Activated naive CD8-positive, alpha-beta T cell treated with anti-CD3 and anti-CD28 coated beads, Interleukin-2, amount 50 U/mL, for 24 hours (primary cell): Measurements from ENCODE around the gene CA10.

Source experiments
- ATAC-seq: fragments of 150-1000 bp; cut with Tn5 transposase; one replicate; pipeline ENCODE4 v1.10.0; 2021
- DNase-seq: peaks from one replicate; pipeline ENCODE4 v3.0.0; 2021
- H3K27ac Mint-ChIP-seq: one replicate; pipeline ENCODE4 v1.8.0; 2021; ENCODE audit warnings: mild to moderate bottlenecking, mixed read lengths
- H3K27me3 Mint-ChIP-seq: one replicate; pipeline ENCODE4 v1.8.0; 2021; ENCODE audit warnings: mixed read lengths
- H3K36me3 Mint-ChIP-seq: one replicate; pipeline ENCODE4 v1.8.0; 2021; ENCODE audit warnings: low read depth, mixed read lengths
- H3K4me1 Mint-ChIP-seq: one replicate; pipeline ENCODE4 v1.8.0; 2021; ENCODE audit warnings: mixed read lengths
- H3K4me3 Mint-ChIP-seq: one replicate; pipeline ENCODE4 v1.8.0; 2021; ENCODE audit warnings: mild to moderate bottlenecking, moderate library complexity, mixed read lengths
- H3K9me3 Mint-ChIP-seq: one replicate; pipeline ENCODE4 v1.8.0; 2021; ENCODE audit warnings: mixed read lengths

Gene CA10

DNA sequence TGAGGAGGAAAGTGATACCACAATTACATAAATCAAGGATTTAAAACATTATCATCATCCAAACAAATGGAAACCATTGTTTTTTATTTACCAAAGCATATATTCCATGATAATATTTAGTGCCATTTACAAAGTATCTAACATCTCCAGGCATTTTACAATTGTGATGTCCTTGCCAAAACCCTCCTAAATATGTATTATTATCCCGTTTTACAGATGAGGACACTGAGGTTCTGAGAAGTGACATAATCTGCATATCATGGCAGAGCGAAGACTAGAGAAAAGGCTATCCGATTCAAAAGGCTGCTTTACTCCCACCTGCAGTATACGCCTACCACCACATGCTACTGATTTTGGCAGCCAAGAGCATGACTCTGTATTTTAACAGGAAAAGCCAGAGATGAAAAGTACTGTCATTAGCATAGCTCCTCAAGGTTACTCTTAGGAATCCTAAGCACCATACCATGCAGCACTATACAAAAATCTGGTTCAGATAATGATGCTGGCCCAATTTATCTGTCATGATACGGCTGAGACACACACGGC, 301.4 kb downstream of the CA10 start:
- H3K9me3 Mint-ChIP-seq = no peaks in the 10 kb centered on the region
- no peak overlapping the region for H3K4me3 Mint-ChIP-seq
- H3K4me1 Mint-ChIP-seq = no peaks in the 10 kb centered on the region
- H3K36me3 Mint-ChIP-seq = no peaks in the 10 kb centered on the region
- no peak overlapping the region for H3K27ac Mint-ChIP-seq
- ATAC-seq (no peak), DNase-seq (no peak)
- H3K27me3 Mint-ChIP-seq = peaks cover 4% of the 10 kb centered on the region

DNA sequence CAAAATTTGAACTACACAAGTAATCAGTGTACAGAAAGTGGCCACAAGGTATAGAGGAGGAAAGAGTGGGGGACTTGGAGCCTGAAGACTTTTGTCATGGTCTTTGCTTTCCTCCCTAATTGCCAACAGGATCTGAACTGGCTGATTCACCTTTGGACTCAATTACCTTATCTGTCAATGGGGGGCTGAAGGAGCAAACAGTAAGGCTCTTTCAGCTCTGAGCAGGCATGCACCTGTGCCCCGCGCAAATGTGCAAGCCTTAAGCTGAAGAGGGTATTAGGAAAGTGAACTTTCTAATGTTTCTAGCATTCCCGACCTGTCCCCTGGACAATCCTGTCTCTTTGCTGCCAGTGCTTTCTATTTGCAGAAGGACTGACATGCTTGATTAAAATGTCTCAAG, 302.7 kb downstream of the CA10 start:
- H3K9me3 Mint-ChIP-seq = no peaks in the 10 kb centered on the region
- no peak for DNase-seq
- H3K36me3 Mint-ChIP-seq = no peaks in the 10 kb centered on the region
- H3K4me1 Mint-ChIP-seq = no peaks in the 10 kb centered on the region
- no peak for ATAC-seq
- H3K27ac Mint-ChIP-seq = no peak overlapping the region
- peaks cover 2% of the 10 kb centered on the region for H3K27me3 Mint-ChIP-seq
- no peak overlapping the region for H3K4me3 Mint-ChIP-seq

DNA sequence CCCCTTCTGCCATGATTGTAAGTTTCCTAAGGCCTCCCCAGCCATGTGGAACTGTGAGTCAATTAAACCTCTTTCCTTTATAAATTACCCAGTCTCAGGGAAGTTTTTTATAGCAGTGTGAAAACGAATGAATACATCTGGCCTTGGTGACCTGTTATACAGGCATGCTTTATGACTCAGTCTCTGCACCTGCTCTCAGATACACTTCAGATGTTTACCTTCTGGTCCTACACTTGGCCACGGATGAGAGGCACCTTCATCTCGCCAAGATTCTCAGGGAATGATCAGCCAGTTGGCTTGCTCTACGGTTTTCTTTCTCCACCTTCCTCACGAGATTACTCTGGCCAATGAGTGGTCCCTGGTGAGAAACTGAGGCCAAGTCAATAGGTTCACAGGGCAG, 304.7 kb downstream of the CA10 start:
- no peaks in the 10 kb centered on the region for H3K9me3 Mint-ChIP-seq
- H3K27me3 Mint-ChIP-seq = no peaks in the 10 kb centered on the region
- no peak overlapping the region for H3K27ac Mint-ChIP-seq

GRCh38 chr17:51852603-51853002, 305.9 kb downstream of the CA10 start:
- H3K27me3 Mint-ChIP-seq = peaks cover 6% of the 10 kb centered on the region
- no peaks in the 10 kb centered on the region for H3K4me1 Mint-ChIP-seq
- no peak overlapping the region for H3K4me3 Mint-ChIP-seq
- DNase-seq (no peak), ATAC-seq (no peak)
- H3K27ac Mint-ChIP-seq = no peak overlapping the region
- H3K9me3 Mint-ChIP-seq = no peaks in the 10 kb centered on the region
- no peaks in the 10 kb centered on the region for H3K36me3 Mint-ChIP-seq

More for the DNA sequence above, 304.7 kb downstream of the CA10 start:
- Mint-ChIP-seq H3K4me1 (no peaks in the 10 kb centered on the region), H3K4me3 (no peak overlapping the region), H3K36me3 (no peaks in the 10 kb centered on the region)
- ATAC-seq (no peak), DNase-seq (no peak)

- H3K36me3 Mint-ChIP-seq = no peaks in the 10 kb centered on the region
- no peaks in the 10 kb centered on the region for H3K9me3 Mint-ChIP-seq
- no peak overlapping the region for H3K27ac Mint-ChIP-seq
- no peak for ATAC-seq
- peaks cover 6% of the 10 kb centered on the region for H3K27me3 Mint-ChIP-seq
- DNase-seq = no peak
- no peaks in the 10 kb centered on the region for H3K4me1 Mint-ChIP-seq
- H3K4me3 Mint-ChIP-seq = no peak overlapping the region
Measured at GRCh38 chr17:51850201-51850600, 308.3 kb downstream of the CA10 start.

DNA sequence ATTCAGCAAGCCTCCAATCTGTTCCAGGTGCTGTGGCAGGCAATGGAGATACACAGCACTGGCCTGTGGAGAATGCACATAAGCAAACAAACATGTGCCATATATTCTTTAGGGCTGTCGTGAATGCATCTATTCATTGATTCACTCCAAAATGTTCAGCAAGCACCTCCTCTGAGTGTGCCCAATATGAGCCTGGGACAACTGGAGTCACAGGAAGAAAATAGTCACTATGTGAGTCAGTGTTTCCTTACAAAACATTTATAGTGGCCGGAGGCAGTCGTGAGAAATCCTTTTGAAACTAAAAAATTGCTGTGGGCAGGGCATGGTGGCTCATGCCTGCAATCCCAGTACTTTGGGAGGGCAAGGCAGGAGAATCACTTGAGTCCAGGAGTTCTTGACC, 310.1 kb downstream of the CA10 start:
- H3K27me3 Mint-ChIP-seq = peaks cover 6% of the 10 kb centered on the region
- DNase-seq (no peak), ATAC-seq (no peak)
- no peak overlapping the region for H3K4me3 Mint-ChIP-seq
- no peaks in the 10 kb centered on the region for H3K36me3 Mint-ChIP-seq
- no peaks in the 10 kb centered on the region for H3K9me3 Mint-ChIP-seq
- H3K27ac Mint-ChIP-seq = no peak overlapping the region
- H3K4me1 Mint-ChIP-seq = no peaks in the 10 kb centered on the region

DNA sequence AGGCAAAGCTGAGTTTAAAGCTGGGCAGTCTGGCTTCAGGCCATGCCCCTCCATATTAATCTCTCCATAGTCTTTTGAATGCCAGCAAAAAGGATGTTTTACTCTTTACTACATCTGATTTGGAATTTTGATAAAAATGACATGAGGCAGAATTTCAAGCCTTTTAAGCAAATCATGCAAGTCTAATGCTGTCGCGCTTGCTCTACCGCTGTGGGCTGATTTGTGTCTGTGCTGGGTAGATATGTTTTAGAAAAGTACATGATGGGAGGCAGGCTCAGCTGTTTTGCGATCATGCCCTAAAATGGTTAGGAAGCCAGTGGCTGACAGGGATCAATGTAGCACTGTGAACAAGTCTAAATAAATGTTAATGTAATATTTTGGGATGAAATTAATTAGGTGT, 311.9 kb downstream of the CA10 start:
- peaks cover 6% of the 10 kb centered on the region for H3K27me3 Mint-ChIP-seq
- H3K27ac Mint-ChIP-seq = no peak overlapping the region
- H3K9me3 Mint-ChIP-seq = no peaks in the 10 kb centered on the region
- no peak for DNase-seq
- H3K4me1 Mint-ChIP-seq = no peaks in the 10 kb centered on the region
- H3K36me3 Mint-ChIP-seq = no peaks in the 10 kb centered on the region
- no peak for ATAC-seq
- no peak overlapping the region for H3K4me3 Mint-ChIP-seq

DNA sequence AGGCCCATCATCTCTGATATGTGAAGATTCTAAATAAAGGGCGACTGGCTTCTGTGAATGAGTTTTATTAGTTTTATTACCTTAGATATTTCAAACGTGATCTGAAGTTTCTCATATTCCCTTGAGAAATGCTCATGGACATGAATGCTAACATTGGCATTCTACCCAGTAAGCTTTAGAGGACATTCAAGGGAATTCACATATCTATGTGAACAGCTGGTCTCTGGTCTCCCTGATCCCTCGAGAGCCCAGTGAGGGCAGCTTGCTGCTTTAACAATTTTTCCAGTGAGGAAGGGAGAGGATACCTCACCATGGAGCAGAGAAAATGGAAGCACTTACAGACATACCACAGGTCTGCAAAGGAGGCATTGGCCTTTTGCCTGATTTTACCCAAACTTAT, 312.7 kb downstream of the CA10 start:
- Mint-ChIP-seq H3K4me3 (no peak overlapping the region), H3K36me3 (no peaks in the 10 kb centered on the region), H3K27ac (no peak overlapping the region), H3K27me3 (peaks cover 6% of the 10 kb centered on the region), H3K9me3 (no peaks in the 10 kb centered on the region), H3K4me1 (no peaks in the 10 kb centered on the region)
- DNase-seq (no peak), ATAC-seq (no peak)

DNA sequence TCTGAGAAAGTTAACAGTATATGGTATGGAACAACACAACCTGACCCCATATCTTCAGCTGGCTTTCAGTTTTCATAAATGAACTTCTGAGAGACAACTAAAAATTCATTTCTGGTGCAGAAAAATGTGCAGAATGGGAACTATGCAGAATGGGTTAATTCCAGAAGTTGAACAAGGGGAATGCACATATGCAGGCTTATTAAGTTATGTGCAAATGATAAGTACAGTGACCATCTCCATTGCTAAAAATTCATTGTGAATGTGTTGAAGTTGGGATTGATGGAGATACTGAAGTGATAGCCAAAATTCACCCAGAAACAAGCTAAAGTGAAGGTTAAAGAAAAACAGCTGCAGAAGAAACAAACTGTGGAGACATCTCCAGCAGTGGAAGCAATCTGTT, 315.8 kb downstream of the CA10 start:
- no peaks in the 10 kb centered on the region for H3K36me3 Mint-ChIP-seq
- no peak overlapping the region for H3K4me3 Mint-ChIP-seq
- DNase-seq (no peak), ATAC-seq (no peak)
- peaks cover 9% of the 10 kb centered on the region for H3K27me3 Mint-ChIP-seq
- no peaks in the 10 kb centered on the region for H3K9me3 Mint-ChIP-seq
- H3K27ac Mint-ChIP-seq = no peak overlapping the region
- no peaks in the 10 kb centered on the region for H3K4me1 Mint-ChIP-seq

DNA sequence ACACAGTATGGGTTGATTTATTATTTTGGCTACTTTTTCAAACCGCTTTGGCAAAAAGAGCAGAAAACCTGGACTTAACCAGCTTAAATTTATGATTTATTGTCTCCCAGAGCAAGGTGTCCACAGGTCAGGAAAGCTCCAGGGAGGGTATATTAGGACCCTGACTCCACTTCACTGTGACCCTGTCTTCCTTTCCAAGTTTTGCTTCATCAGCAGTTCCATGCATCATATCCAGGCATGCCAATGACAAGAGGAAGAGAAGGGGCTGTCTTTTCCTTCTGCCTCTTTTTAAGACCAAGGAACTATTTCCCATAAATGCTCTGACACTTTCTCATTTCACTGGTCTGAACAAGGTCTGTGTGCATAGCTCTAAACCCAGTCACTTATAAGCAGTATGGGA, 316.8 kb downstream of the CA10 start:
- Mint-ChIP-seq H3K4me3 (no peak overlapping the region), H3K27ac (no peak overlapping the region), H3K9me3 (no peaks in the 10 kb centered on the region), H3K4me1 (no peaks in the 10 kb centered on the region), H3K27me3 (peaks cover 12% of the 10 kb centered on the region), H3K36me3 (no peaks in the 10 kb centered on the region)
- DNase-seq (no peak), ATAC-seq (no peak)

DNA sequence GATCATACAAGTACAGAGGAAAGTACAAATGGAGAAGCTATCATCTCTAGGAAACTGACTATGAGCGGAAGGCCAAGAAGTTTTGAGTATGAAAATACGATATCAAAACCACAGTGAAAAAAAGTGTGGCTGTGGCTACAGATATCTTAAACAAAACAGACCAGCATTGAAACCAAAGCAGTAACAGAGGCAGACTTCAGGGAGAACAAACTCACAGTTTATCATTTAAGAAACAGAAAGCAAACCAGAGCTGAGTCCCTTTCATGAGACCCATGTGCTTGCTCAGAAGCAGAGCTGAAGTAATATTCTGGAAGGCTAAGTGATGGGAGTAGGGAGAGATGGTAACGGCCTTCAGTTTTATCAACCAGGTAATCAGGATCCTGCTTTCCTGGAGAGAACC, 317.8 kb downstream of the CA10 start:
- no peak for DNase-seq
- Mint-ChIP-seq H3K9me3 (no peaks in the 10 kb centered on the region), H3K4me3 (no peak overlapping the region), H3K27me3 (peaks cover 14% of the 10 kb centered on the region), H3K36me3 (no peaks in the 10 kb centered on the region), H3K4me1 (no peaks in the 10 kb centered on the region), H3K27ac (no peak overlapping the region)
- no peak for ATAC-seq

DNA sequence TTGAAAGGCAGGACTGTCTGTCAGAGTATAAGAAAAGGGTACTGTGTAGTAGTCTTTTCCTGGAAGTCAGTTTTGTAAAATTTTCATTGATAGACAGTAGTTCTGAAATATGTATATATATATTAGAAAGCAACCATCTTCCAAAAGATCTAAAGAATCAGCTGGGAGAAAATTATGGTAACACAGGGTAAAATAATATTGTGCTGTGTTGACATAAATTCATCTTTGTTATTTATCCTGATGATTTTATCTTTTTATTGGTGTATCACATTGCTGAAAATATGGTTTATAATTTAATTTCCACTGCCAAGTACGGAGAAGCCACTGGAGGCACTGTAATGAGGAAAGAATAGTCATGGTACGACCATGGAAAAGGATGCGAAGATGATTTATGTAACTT, 324.9 kb downstream of the CA10 start:
- H3K36me3 Mint-ChIP-seq = no peaks in the 10 kb centered on the region
- no peaks in the 10 kb centered on the region for H3K4me1 Mint-ChIP-seq
- H3K9me3 Mint-ChIP-seq = no peaks in the 10 kb centered on the region
- DNase-seq (no peak), ATAC-seq (no peak)
- no peak overlapping the region for H3K4me3 Mint-ChIP-seq
- peaks cover 13% of the 10 kb centered on the region for H3K27me3 Mint-ChIP-seq
- H3K27ac Mint-ChIP-seq = no peak overlapping the region

- Mint-ChIP-seq H3K36me3 (no peaks in the 10 kb centered on the region), H3K4me1 (no peaks in the 10 kb centered on the region), H3K27me3 (peaks cover 11% of the 10 kb centered on the region), H3K4me3 (no peak overlapping the region), H3K27ac (no peak overlapping the region), H3K9me3 (no peaks in the 10 kb centered on the region)
- DNase-seq (no peak), ATAC-seq (no peak)
Measured at GRCh38 chr17:51833045-51833444, 325.5 kb downstream of the CA10 start.

DNA sequence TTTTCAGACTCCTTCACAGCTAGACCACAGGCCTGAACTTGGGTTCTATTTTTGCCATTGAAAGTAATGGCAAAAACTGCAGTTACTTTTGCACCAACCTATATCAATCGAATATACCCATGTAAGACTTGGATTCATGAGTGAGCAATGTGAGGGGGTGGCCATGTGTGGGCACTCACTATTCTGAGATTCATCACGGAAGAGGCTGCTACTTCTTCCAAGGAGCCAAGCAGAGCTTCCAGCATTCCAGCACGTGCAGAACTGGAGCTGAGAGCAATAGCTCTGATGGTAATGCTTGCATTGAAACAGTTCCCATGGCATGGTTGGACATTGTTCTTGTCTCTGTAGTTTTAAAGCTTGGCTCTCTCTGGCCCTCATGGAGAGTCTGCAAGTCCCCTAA, 327.6 kb downstream of the CA10 start:
- Mint-ChIP-seq H3K9me3 (no peaks in the 10 kb centered on the region), H3K4me1 (no peaks in the 10 kb centered on the region)
- no peak for ATAC-seq

GRCh38 chr17:51830451-51830850, 328.1 kb downstream of the CA10 start:
- no peak overlapping the region for H3K27ac Mint-ChIP-seq
- H3K27me3 Mint-ChIP-seq = peaks cover 4% of the 10 kb centered on the region
- H3K9me3 Mint-ChIP-seq = no peaks in the 10 kb centered on the region
- no peak for DNase-seq
- no peak overlapping the region for H3K4me3 Mint-ChIP-seq
- no peak for ATAC-seq
- no peaks in the 10 kb centered on the region for H3K36me3 Mint-ChIP-seq
- H3K4me1 Mint-ChIP-seq = no peaks in the 10 kb centered on the region

More for the DNA sequence above, 327.6 kb downstream of the CA10 start:
- Mint-ChIP-seq H3K4me3 (no peak overlapping the region), H3K27me3 (peaks cover 4% of the 10 kb centered on the region), H3K36me3 (no peaks in the 10 kb centered on the region), H3K27ac (no peak overlapping the region)
- DNase-seq = no peak

- Mint-ChIP-seq H3K4me1 (no peaks in the 10 kb centered on the region), H3K4me3 (no peak overlapping the region), H3K27me3 (peaks cover 4% of the 10 kb centered on the region), H3K27ac (no peak overlapping the region), H3K36me3 (no peaks in the 10 kb centered on the region), H3K9me3 (no peaks in the 10 kb centered on the region)
- DNase-seq (no peak), ATAC-seq (no peak)
Measured at GRCh38 chr17:51828901-51829300, 329.6 kb downstream of the CA10 start.
